HTR-8/SVneo (cell line): ENCODE measurements around the gene DOCK2.

Experiments used
- DNase-seq: peaks from one replicate; pipeline ENCODE4 v3.0.0; 2011; ENCODE audit warnings: low spot score, mixed read lengths; ENCODE audit not compliant: insufficient read length
- FAIRE-seq: peaks from 2 replicates; lab custom pipeline; 2011; peaks lifted over from hg19 to GRCh38; lab: Jason Lieb, UNC

The DOCK2 gene

GRCh38 chr5:169838688-169839087 is 201.6 kb downstream of the DOCK2 start:
- no peak for FAIRE-seq

GRCh38 chr5:169840405-169840804 is 203.3 kb downstream of the DOCK2 start:
- DNase-seq (no peak), FAIRE-seq (no peak)

More at GRCh38 chr5:169838688-169839087, 201.6 kb downstream of the DOCK2 start:
- DNase-seq: no peak

GRCh38 chr5:169842699-169843098 is 205.6 kb downstream of the DOCK2 start:
- FAIRE-seq: no peak

GRCh38 chr5:169847519-169847918 is 210.4 kb downstream of the DOCK2 start:
- no peak for FAIRE-seq

More at GRCh38 chr5:169842699-169843098, 205.6 kb downstream of the DOCK2 start:
- no peak for DNase-seq

GRCh38 chr5:169848271-169848670 is 211.2 kb downstream of the DOCK2 start:
- FAIRE-seq (no peak), DNase-seq (no peak)

More at GRCh38 chr5:169847519-169847918, 210.4 kb downstream of the DOCK2 start:
- no peak for DNase-seq

GRCh38 chr5:169848792-169849191 is 211.7 kb downstream of the DOCK2 start:
- DNase-seq (no peak), FAIRE-seq (no peak)

GRCh38 chr5:169850409-169850808 is 213.3 kb downstream of the DOCK2 start:
- FAIRE-seq: no peak
- DNase-seq: no peak

- no peak for FAIRE-seq
- no peak for DNase-seq
Measured at GRCh38 chr5:169851321-169851850, 214.3 kb downstream of the DOCK2 start.

GRCh38 chr5:169856571-169856970 is 219.5 kb downstream of the DOCK2 start:
- DNase-seq (peak; percentile 40), FAIRE-seq (peak; percentile 83)

- no peak for FAIRE-seq
- DNase-seq: no peak
Measured at GRCh38 chr5:169860585-169860984, 223.5 kb downstream of the DOCK2 start.

GRCh38 chr5:169861433-169861832 is 224.4 kb downstream of the DOCK2 start:
- FAIRE-seq: no peak
- no peak for DNase-seq

GRCh38 chr5:169861934-169862333 is 224.9 kb downstream of the DOCK2 start:
- peak; percentile 9 for DNase-seq
- no peak for FAIRE-seq

GRCh38 chr5:169862391-169862811 is 225.3 kb downstream of the DOCK2 start:
- no peak for FAIRE-seq
- no peak for DNase-seq

GRCh38 chr5:169864483-169864882 is 227.4 kb downstream of the DOCK2 start:
- FAIRE-seq: no peak

GRCh38 chr5:169867347-169867746 is 230.3 kb downstream of the DOCK2 start:
- no peak for FAIRE-seq
- DNase-seq: no peak

More at GRCh38 chr5:169864483-169864882, 227.4 kb downstream of the DOCK2 start:
- DNase-seq: no peak

GRCh38 chr5:169869066-169869465 is 232.0 kb downstream of the DOCK2 start:
- FAIRE-seq: no peak
- DNase-seq: no peak

- no peak for FAIRE-seq
- no peak for DNase-seq
Measured at GRCh38 chr5:169870211-169870610, 233.1 kb downstream of the DOCK2 start.

GRCh38 chr5:169871826-169872490 is 234.9 kb downstream of the DOCK2 start:
- FAIRE-seq: no peak
- no peak for DNase-seq

GRCh38 chr5:169873642-169874041 is 236.6 kb downstream of the DOCK2 start:
- DNase-seq: no peak

GRCh38 chr5:169874621-169875020 is 237.5 kb downstream of the DOCK2 start:
- FAIRE-seq (no peak), DNase-seq (no peak)

More at GRCh38 chr5:169873642-169874041, 236.6 kb downstream of the DOCK2 start:
- FAIRE-seq: no peak

GRCh38 chr5:169875091-169875728 is 238.1 kb downstream of the DOCK2 start:
- DNase-seq (no peak), FAIRE-seq (no peak)
